ENCODE results near the gene MPPE1.
"Not testable (repeated sequence)": the region's sequence is repeated elsewhere in the genome, so short reads cannot be mapped to it uniquely, and the experiment has no call there.

MPPE1 gene

DNA sequence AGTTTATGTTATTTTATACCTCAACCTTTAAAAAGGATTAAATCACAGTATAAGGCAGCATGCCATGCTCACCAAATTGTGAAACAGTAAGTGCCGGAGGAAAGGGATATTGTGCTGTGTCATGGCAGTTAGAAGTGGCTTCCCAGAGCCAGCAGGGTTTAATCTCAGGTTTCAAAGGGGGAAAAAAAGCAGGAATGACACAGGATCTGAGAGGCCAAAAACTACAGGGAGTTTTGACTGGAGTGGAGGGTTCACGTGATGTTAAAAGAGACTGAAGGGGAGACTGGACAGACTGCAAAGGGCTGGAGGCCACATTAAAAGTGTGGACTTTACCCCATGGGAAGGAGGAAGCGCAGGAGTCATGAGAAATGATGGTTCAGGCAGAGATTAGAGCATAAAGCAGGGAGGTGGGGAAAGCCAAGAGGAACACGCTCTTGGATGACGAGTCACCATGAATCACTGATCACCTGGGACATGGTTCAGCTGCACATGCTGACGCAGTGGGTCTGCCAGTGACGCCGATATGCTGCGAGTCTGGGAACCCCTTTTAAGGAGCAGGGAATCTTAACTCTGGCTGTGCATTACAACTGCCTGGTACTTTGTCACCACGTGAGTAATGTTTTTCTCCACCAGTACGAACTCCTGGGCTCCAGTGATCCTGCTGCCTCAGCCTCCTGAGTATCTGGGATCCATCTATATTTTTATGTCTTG lies 50.8 kb downstream of the MPPE1 start:
- TF ChIP-seq CTCF (conservative IDR thresholded peaks at IDR 0.05): no peak
- H3K27ac ChIP-seq: no peak overlapping the region

DNA sequence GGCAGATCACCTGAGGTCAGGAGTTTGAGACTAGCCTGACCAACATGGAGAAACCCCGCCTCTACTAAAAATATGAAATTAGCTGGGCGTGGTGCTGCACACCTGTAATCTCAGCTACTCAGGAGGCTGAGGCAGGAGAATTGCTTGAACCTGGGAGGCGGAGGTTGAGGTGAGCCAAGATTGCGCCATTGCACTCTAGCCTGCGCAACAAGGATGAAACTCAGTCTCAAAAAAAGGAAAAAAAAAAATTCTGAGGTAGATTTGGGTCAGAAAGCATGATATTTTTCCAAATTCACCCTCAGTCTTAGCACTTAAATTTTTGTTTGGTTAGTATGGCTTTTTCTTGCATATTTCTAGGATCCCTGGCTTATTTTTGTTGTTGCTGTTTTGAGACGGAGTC lies 53.6 kb downstream of the MPPE1 start:
- H3K27ac ChIP-seq: not testable (repeated sequence)

DNA sequence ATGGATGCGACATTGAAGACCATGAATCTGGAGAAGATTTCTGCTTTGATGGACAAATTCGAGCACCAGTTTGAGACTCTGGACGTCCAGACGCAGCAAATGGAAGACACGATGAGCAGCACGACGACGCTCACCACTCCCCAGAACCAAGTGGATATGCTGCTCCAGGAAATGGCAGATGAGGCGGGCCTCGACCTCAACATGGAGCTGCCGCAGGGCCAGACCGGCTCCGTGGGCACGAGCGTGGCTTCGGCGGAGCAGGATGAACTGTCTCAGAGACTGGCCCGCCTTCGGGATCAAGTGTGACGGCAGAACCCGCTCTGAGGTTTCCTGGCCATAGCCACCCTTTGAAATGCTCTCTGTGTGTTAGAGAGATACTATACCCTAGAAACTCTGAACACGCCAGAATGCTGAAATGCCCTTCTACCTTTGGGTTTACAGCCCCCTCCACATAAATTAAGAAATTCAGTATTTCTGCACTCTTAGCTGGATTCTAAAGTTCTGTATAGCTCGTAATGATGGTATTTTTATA lies 56.2 kb downstream of the MPPE1 start:
- no peak for TF ChIP-seq CTCF (conservative IDR thresholded peaks at IDR 0.05)
- peak overlapping the region; percentile 60 for H3K27ac ChIP-seq

GRCh38 chr18:11851146-11851805 lies 56.8 kb downstream of the MPPE1 start, which contains the start of gene CHMP1B:
TSS of gene CHMP1B (plus strand) at chr18:11851413. CDS start at chr18:11851512, 99 bp downstream.
- H3K27ac ChIP-seq: peak within 1 kb of the TSS; percentile 60
- no peak for TF ChIP-seq CTCF (conservative IDR thresholded peaks at IDR 0.05)

DNA sequence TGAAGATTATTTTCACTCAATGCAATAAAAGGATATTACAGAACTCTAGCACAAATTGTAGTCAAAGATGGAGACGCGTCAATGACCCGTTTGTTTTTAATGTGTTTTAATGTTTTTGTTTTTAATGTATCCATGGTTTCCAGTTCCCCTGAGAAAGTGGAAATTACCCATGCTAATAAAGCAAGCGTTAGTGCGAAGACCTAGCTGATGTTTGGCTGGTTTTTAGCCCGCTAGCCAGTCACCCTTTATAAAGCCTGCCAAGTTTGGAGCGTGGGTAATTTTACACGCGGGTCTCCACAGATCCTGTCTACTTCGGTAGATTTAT lies 57.3 kb downstream of the MPPE1 start:
- peak overlapping the region; percentile 60 for H3K27ac ChIP-seq
- TF ChIP-seq CTCF (conservative IDR thresholded peaks at IDR 0.05): no peak

DNA sequence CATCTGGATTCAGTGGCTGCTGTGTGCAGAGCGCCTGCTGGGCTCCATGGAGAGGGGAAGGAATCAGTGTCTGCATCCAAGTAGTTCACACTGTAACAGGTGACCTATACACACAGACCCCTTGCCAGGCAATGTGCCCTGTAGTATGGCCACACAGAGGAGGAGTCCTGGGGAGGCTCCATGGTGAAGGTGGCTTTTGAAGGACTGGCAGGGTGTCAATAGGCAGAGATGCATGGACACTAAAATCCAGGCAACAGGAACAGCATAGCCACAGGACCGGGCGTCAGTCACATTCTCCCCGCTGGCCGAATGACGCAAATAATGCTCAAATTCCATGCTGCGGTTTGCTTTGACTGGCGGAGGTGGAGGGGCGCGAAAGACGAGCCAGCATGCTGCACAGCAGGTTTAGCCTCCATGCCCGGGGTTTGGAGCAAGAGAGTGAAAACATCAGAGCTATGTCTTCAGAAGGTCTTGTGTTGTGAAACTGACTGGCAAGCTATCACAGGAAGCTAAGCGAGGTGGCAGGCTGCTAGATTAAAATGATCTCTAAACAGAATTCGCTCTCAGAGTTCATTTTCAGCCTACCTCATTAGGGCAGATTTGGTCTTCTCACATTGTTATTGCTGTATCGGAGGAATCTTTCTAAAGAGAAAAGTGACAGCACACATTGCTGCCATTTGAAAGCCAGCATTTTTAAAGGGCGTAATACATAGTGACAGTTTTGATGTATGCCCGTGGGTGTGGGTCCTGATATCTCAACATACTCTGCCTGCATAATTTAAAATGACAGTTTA lies 58.1 kb downstream of the MPPE1 start:
- peak overlapping the region; percentile 60; the same call in 1 of the 2 replicates for H3K27ac ChIP-seq
- no peak for TF ChIP-seq CTCF (conservative IDR thresholded peaks at IDR 0.05)

GRCh38 chr18:11849279-11849678 lies 58.8 kb downstream of the MPPE1 start:
- TF ChIP-seq CTCF (conservative IDR thresholded peaks at IDR 0.05): no peak
- no peak overlapping the region for H3K27ac ChIP-seq

All from VCaP (cell line).